22Rv1 (cell line): ENCODE measurements around the gene STAP2.

Source experiments
- H3K27ac ChIP-seq: fragments of 450-650 bp; 2 replicates; pipeline ENCODE4 v1.5.1; 2017
- ZFX ChIP-seq: fragments of 450-650 bp; IDR thresholded peaks from 2 replicates; pipeline ENCODE4 v1.6.1; 2017; ENCODE audit warnings: antibody characterized with exemption, borderline replicate concordance
- TF ChIP-seq, protein P1 (sequence below): fragments of 450-650 bp; IDR thresholded peaks from 2 replicates; pipeline ENCODE4 v1.5.1; 2017; ENCODE audit warnings: mild to moderate bottlenecking

Gene STAP2

DNA sequence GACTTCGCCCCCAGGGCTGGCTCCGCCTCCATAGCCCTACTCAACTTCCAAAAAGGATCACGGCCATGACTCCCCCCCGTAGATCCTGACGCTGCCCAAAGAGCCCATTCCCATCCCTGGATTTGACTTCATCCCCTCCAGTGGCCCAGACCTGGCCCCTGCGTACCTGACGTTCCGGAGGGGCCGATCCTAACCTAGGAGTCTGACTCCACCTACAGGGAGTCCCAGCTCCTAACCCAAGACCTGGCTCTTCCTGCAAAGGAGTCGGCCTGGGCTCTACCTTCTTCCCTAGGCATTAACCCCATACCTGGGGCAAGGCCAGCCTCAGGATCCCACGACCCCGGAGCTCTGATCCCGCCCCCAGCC is 10.8 kb downstream of the STAP2 start:
- TF ChIP-seq, protein P1, sequence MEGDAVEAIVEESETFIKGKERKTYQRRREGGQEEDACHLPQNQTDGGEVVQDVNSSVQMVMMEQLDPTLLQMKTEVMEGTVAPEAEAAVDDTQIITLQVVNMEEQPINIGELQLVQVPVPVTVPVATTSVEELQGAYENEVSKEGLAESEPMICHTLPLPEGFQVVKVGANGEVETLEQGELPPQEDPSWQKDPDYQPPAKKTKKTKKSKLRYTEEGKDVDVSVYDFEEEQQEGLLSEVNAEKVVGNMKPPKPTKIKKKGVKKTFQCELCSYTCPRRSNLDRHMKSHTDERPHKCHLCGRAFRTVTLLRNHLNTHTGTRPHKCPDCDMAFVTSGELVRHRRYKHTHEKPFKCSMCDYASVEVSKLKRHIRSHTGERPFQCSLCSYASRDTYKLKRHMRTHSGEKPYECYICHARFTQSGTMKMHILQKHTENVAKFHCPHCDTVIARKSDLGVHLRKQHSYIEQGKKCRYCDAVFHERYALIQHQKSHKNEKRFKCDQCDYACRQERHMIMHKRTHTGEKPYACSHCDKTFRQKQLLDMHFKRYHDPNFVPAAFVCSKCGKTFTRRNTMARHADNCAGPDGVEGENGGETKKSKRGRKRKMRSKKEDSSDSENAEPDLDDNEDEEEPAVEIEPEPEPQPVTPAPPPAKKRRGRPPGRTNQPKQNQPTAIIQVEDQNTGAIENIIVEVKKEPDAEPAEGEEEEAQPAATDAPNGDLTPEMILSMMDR, result no peak
- no peak for TF ChIP-seq ZFX
- peak overlapping the region; percentile 81 for H3K27ac ChIP-seq

GRCh38 chr19:4327252-4327876 is 11.3 kb downstream of the STAP2 start:
- peak overlapping the region; percentile 81 for H3K27ac ChIP-seq
- TF ChIP-seq ZFX, result no peak
- TF ChIP-seq, protein P1, result no peak

- H3K27ac ChIP-seq, result peak overlapping the region; percentile 81
- no peak for TF ChIP-seq ZFX
- TF ChIP-seq, protein P1, result no peak
These were observed 11.8 kb downstream of the STAP2 start for GRCh38 chr19:4326837-4327251.

DNA sequence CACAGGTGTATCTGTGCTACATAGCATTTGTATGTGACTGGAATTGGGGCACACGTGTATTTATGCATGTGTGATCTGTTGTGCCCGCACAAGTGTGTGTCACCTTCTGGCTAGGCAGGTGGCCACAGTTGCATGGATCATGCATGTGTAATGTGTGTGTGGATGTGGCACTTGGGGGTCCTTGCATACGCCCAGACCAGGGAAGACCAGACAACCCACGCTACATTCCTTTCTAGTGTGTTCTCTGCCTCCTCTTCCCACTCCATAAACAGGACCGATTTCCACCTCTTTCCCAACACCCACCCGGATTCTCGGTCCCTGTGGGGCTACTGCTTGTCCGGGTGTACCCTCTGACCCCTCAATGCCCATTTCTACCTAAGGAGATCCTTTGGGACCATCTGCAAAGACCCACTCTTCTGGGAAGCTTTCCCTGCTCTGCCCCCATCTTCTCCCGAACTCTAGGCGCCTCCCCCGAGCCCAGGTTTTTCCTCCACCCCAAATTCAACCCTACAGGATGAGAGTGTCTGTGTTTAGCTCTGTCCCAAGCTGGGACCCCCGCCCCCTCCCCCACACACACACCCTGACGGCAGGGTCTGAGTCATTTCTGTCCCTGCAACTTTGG is 12.3 kb downstream of the STAP2 start:
- H3K27ac ChIP-seq, result peak overlapping the region; percentile 81; the same call in 1 of the 2 replicates
- TF ChIP-seq, protein P1, result no peak
- no peak for TF ChIP-seq ZFX

- no peak for TF ChIP-seq ZFX
- TF ChIP-seq, protein P1, result no peak
- H3K27ac ChIP-seq, result no peak overlapping the region
These were observed 14.4 kb downstream of the STAP2 start for GRCh38 chr19:4324228-4324627.

DNA sequence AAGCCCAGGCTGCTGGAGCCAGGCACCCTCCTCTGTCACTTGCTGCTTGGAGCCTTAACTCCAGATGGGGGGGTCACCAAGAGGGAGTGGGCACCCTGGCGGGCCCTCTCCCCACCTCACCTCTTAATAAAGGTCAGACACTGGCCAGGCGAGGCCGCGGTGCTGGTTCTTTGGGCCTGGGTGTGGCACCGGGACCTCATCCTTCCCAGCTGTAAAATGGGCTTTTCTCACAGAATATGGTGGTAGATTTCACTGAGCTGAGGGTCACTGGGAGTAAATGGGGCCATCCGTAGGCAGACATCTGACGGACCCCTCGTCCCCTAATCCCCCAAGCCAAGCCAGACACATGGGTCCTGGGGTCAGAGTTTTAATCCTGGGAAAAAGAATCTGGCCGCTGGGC is 14.9 kb downstream of the STAP2 start:
- H3K27ac ChIP-seq, result no peak overlapping the region
- TF ChIP-seq, protein P1, result no peak
- TF ChIP-seq ZFX, result no peak

- H3K27ac ChIP-seq, result no peak overlapping the region
These were observed 15.5 kb downstream of the STAP2 start for GRCh38 chr19:4322942-4323665.

More at GRCh38 chr19:4322942-4323665, 15.5 kb downstream of the STAP2 start:
- TF ChIP-seq ZFX, result no peak
- TF ChIP-seq, protein P1, result peak; percentile 22; the same call in 1 of the 2 replicates
